ENCODE measurements around the gene NPR3. TPM values are rescaled to one million over a fixed set of nuclear protein-coding genes. Genes with fewer than 3 reads are reported as not detected.

NPR3 gene
- total RNA-seq, 1 donor from 2014 or later = 1.1 TPM

- peak overlapping the region; percentile 84 for H3K27ac Mint-ChIP-seq (ENCODE audit: unreplicated experiment)
- no peaks in the 10 kb centered on the region for H3K27me3 ChIP-seq (ENCODE audit: insufficient read depth, low read length)
- peaks cover 62% of the 10 kb centered on the region for H3K27me3 Mint-ChIP-seq (ENCODE audit: low read depth, unreplicated experiment)
- H3K27ac ChIP-seq (ENCODE audit: low read depth, low read length) = no peak overlapping the region
- H3K9ac ChIP-seq (ENCODE audit: low read length) = peak overlapping the region; percentile 80
- peaks cover 25% of the 10 kb centered on the region for H3K4me1 ChIP-seq (ENCODE audit: insufficient read depth, low read length)
- H2AFZ ChIP-seq (ENCODE audit: low read depth, low read length) = peak overlapping the region; percentile 73
- peak overlapping the region; percentile 90 for H3K4me2 ChIP-seq (ENCODE audit: low read length)
- H3K9me3 ChIP-seq (ENCODE audit: insufficient read depth, low read depth, low read length) = no peaks in the 10 kb centered on the region
- peak overlapping the region; percentile 71 for H3K4me3 ChIP-seq (ENCODE audit: insufficient read depth, low read depth, low read length)
- H3K79me2 ChIP-seq (ENCODE audit: insufficient read depth, low read length) = peaks cover 9% of the 10 kb centered on the region
- H3K4me3 Mint-ChIP-seq (ENCODE audit: unreplicated experiment) = peak overlapping the region; percentile 40
- no peak for FAIRE-seq
- no peaks in the 10 kb centered on the region for H3K36me3 ChIP-seq (ENCODE audit: insufficient read depth, low read length)
- no peaks in the 10 kb centered on the region for H4K20me1 ChIP-seq (ENCODE audit: insufficient read depth, low read length)
- H3K4me1 Mint-ChIP-seq (ENCODE audit: low read depth, unreplicated experiment) = peaks cover 6% of the 10 kb centered on the region
- peak; percentile 57 for TF ChIP-seq EZH2 (IDR thresholded peaks at IDR 0.05; ENCODE audit: insufficient read depth, low read length)
- TF ChIP-seq, protein P1, sequence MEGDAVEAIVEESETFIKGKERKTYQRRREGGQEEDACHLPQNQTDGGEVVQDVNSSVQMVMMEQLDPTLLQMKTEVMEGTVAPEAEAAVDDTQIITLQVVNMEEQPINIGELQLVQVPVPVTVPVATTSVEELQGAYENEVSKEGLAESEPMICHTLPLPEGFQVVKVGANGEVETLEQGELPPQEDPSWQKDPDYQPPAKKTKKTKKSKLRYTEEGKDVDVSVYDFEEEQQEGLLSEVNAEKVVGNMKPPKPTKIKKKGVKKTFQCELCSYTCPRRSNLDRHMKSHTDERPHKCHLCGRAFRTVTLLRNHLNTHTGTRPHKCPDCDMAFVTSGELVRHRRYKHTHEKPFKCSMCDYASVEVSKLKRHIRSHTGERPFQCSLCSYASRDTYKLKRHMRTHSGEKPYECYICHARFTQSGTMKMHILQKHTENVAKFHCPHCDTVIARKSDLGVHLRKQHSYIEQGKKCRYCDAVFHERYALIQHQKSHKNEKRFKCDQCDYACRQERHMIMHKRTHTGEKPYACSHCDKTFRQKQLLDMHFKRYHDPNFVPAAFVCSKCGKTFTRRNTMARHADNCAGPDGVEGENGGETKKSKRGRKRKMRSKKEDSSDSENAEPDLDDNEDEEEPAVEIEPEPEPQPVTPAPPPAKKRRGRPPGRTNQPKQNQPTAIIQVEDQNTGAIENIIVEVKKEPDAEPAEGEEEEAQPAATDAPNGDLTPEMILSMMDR (IDR thresholded peaks at IDR 0.05; ENCODE audit: insufficient read depth, low read depth, low read length) = no peak
- peaks cover 11% of the 10 kb centered on the region for H3K9me3 Mint-ChIP-seq (ENCODE audit: unreplicated experiment)
- no peak for DNase-seq (ENCODE audit: low read depth)
- peaks cover 5% of the 10 kb centered on the region for H3K36me3 Mint-ChIP-seq (ENCODE audit: low read depth, unreplicated experiment)
These were observed 1.6 kb downstream of the NPR3 start for GRCh38 chr5:32712481-32713360.

DNA sequence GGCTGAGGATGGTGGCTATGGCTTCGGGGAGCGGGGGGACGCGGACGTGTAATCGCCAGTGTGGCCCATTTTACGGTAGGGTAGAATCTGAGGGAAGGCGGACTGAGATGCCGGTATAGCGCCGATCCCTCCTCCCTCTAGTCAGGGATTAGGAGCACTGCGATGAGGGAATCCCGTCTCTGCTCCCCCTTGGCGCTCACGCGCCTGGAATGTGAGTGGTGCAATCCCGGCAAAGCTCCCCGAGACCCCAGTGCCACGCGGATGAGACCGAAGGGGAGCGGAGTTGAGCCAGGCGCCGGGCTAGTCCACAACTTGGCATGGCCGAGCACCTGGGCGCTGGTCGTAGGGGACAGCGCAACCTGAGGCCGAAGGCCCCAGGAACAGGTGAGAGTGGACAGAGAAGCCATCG lies 2.2 kb downstream of the NPR3 start:
- H3K4me3 Mint-ChIP-seq (ENCODE audit: unreplicated experiment) = no peak overlapping the region
- H3K9me3 ChIP-seq (ENCODE audit: insufficient read depth, low read depth, low read length) = no peaks in the 10 kb centered on the region
- FAIRE-seq (no peak), DNase-seq (ENCODE audit: low read depth) (no peak)
- peaks cover 9% of the 10 kb centered on the region for H3K79me2 ChIP-seq (ENCODE audit: insufficient read depth, low read length)
- H3K27ac ChIP-seq (ENCODE audit: low read depth, low read length) = no peak overlapping the region
- H3K27ac Mint-ChIP-seq (ENCODE audit: unreplicated experiment) = no peak overlapping the region
- H3K4me1 Mint-ChIP-seq (ENCODE audit: low read depth, unreplicated experiment) = peaks cover 6% of the 10 kb centered on the region
- H3K36me3 ChIP-seq (ENCODE audit: insufficient read depth, low read length) = no peaks in the 10 kb centered on the region
- peaks cover 62% of the 10 kb centered on the region for H3K27me3 Mint-ChIP-seq (ENCODE audit: low read depth, unreplicated experiment)
- TF ChIP-seq EZH2 (IDR thresholded peaks at IDR 0.05; ENCODE audit: insufficient read depth, low read length) = no peak
- TF ChIP-seq, protein P1 (IDR thresholded peaks at IDR 0.05; ENCODE audit: insufficient read depth, low read depth, low read length) = no peak
- H3K36me3 Mint-ChIP-seq (ENCODE audit: low read depth, unreplicated experiment) = peaks cover 5% of the 10 kb centered on the region
- peaks cover 13% of the 10 kb centered on the region for H3K9me3 Mint-ChIP-seq (ENCODE audit: unreplicated experiment)
- H4K20me1 ChIP-seq (ENCODE audit: insufficient read depth, low read length) = no peaks in the 10 kb centered on the region
- H2AFZ ChIP-seq (ENCODE audit: low read depth, low read length) = peak overlapping the region; percentile 73
- peak overlapping the region; percentile 90 for H3K4me2 ChIP-seq (ENCODE audit: low read length)
- H3K4me1 ChIP-seq (ENCODE audit: insufficient read depth, low read length) = peaks cover 25% of the 10 kb centered on the region
- peak overlapping the region; percentile 80 for H3K9ac ChIP-seq (ENCODE audit: low read length)
- H3K27me3 ChIP-seq (ENCODE audit: insufficient read depth, low read length) = no peaks in the 10 kb centered on the region
- peak overlapping the region; percentile 71 for H3K4me3 ChIP-seq (ENCODE audit: insufficient read depth, low read depth, low read length)

All from astrocyte (in vitro differentiated cells and primary cell).